Neural crest cell (in vitro differentiated cells): ENCODE results near the gene DACH1. TPM values are rescaled to one million over a fixed set of nuclear protein-coding genes. Genes with fewer than 3 reads are reported as not detected.

Experiments used
- DNase-seq: peaks from one replicate; pipeline ENCODE4 v3.0.0; 2021; ENCODE audit warnings: low read depth, mixed read lengths, low spot score
- H3K27ac Mint-ChIP-seq: one replicate; pipeline ENCODE4 v1.8.0; 2021; ENCODE audit warnings: mild to moderate bottlenecking, mixed read lengths; ENCODE audit not compliant: unreplicated experiment
- H3K27me3 Mint-ChIP-seq: 2 replicates; pipeline ENCODE4 v1.8.0; 2021; ENCODE audit warnings: low read depth, mild to moderate bottlenecking, mixed read lengths
- H3K36me3 Mint-ChIP-seq: 2 replicates; pipeline ENCODE4 v1.8.0; 2021; ENCODE audit warnings: low read depth, mild to moderate bottlenecking, mixed read lengths
- H3K4me1 Mint-ChIP-seq: 2 replicates; pipeline ENCODE4 v1.8.0; 2021; ENCODE audit warnings: mixed read lengths
- H3K4me3 Mint-ChIP-seq: one replicate; pipeline ENCODE4 v1.8.0; 2021; ENCODE audit warnings: mild to moderate bottlenecking, mixed read lengths
- H3K9me3 Mint-ChIP-seq: 2 replicates; pipeline ENCODE4 v1.8.0; 2021; ENCODE audit warnings: mixed read lengths
- total RNA-seq: library from RNA; stranded (reverse); gene quantifications from 2 replicates; pipeline ENCODE4 v1.2.1, GENCODE V29; 2021
- TF ChIP-seq, protein P1 (sequence below): fragments of 200-600 bp; sonication (generic); conservative IDR thresholded peaks from 2 replicates; pipeline ENCODE4 v1.5.0; 2021; ENCODE audit warnings: antibody characterized with exemption, mild to moderate bottlenecking

The DACH1 gene
- total RNA-seq, 1 donor from 2014 or later, result 23.7 TPM

DNA sequence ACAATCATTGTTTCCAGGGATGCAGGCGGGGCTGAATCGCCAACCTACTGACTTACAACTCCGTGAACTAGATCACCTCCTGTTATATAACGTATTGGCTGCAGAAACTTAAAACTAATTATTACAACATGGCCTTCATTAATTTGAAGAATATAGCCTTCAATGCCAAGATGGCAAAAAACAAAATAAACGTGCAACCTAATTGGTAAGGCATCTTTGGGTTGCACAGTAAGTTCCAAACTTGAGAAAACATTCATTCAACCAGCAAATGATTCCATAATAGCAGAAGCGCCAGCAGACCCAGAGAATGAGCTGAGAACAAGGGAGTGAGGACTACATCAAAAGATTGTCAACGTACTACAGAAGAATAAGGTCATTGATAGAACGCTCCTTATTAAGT is 39.8 kb downstream of the DACH1 start:
- Mint-ChIP-seq H3K4me1 (peaks cover 35% of the 10 kb centered on the region), H3K4me3 (no peak overlapping the region), H3K27me3 (no peaks in the 10 kb centered on the region), H3K9me3 (peaks cover 3% of the 10 kb centered on the region), H3K36me3 (peaks cover 3% of the 10 kb centered on the region), H3K27ac (no peak overlapping the region)
- no peak for DNase-seq
- TF ChIP-seq, protein P1, sequence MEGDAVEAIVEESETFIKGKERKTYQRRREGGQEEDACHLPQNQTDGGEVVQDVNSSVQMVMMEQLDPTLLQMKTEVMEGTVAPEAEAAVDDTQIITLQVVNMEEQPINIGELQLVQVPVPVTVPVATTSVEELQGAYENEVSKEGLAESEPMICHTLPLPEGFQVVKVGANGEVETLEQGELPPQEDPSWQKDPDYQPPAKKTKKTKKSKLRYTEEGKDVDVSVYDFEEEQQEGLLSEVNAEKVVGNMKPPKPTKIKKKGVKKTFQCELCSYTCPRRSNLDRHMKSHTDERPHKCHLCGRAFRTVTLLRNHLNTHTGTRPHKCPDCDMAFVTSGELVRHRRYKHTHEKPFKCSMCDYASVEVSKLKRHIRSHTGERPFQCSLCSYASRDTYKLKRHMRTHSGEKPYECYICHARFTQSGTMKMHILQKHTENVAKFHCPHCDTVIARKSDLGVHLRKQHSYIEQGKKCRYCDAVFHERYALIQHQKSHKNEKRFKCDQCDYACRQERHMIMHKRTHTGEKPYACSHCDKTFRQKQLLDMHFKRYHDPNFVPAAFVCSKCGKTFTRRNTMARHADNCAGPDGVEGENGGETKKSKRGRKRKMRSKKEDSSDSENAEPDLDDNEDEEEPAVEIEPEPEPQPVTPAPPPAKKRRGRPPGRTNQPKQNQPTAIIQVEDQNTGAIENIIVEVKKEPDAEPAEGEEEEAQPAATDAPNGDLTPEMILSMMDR, result no peak

DNA sequence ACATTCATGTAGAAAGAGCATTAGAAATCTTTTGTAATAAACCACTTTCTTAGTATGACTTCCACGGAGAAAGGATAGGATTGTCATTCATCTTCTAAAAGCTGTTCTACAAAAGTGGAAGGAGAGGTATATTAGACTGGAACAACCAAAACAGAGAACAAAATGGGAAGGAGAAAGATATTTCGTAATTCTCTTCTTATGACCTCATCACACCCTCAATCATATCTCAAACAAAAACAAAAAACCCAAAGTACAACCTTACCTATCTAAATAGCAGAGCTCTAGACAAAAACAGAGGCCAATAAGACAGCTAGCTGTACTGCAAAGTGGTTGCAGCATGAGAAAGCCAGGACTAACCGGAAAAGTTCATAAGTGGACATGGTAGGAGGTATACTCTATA is 46.3 kb downstream of the DACH1 start:
- no peak for DNase-seq
- H3K9me3 Mint-ChIP-seq, result peaks cover 7% of the 10 kb centered on the region
- peaks cover 16% of the 10 kb centered on the region for H3K36me3 Mint-ChIP-seq
- no peaks in the 10 kb centered on the region for H3K27me3 Mint-ChIP-seq
- no peak overlapping the region for H3K4me3 Mint-ChIP-seq
- H3K27ac Mint-ChIP-seq, result no peak overlapping the region
- H3K4me1 Mint-ChIP-seq, result no peaks in the 10 kb centered on the region
- TF ChIP-seq, protein P1, result no peak

DNA sequence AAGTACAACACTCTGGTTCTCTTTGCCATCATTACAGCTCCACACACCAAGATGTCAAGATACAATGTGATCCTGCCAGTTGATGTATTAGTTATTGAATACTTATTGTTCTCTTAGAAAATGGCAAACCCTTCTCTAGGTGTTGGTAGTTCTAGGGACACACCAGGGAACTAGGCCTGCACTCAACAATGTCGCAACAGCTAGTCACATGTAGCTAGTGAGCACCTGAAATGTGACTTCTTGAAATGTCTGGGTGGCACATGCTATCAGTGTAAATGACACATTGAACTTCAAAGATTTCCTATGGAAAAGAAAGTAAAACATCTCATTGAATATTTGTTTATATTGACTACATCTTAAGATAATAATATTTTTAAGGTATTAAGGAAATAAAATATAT is 49.7 kb downstream of the DACH1 start:
- no peak for DNase-seq
- H3K4me1 Mint-ChIP-seq, result peaks cover 5% of the 10 kb centered on the region
- no peaks in the 10 kb centered on the region for H3K27me3 Mint-ChIP-seq
- peaks cover 16% of the 10 kb centered on the region for H3K36me3 Mint-ChIP-seq
- H3K27ac Mint-ChIP-seq, result no peak overlapping the region
- TF ChIP-seq, protein P1, result no peak
- no peak overlapping the region for H3K4me3 Mint-ChIP-seq
- H3K9me3 Mint-ChIP-seq, result peaks cover 7% of the 10 kb centered on the region

DNA sequence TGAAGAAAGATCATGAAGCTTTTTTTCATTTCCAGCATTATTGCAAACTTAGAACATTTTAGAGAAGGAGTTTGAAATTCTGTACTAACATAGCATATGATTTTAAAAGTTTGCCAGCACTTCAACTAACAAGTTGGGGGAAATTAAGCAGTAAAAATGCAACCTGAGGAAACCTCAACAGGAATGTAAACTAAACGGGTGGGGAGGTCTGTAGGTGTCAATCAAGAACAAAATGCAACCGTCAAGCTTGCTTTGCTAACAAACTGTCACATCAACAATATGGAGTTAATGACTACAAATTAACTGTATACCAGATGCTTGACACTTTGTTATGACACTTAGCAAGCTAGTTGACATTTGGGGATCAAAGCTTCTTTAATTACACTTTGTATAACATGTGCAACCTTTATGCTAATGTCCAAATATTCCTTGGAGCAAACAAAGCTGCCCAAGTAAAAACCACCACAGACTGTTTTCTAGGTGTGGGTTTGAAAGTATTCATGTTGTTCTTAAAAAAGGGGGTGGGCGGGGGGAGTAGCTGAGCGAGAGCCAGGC is 52.1 kb downstream of the DACH1 start:
- Mint-ChIP-seq H3K9me3 (peaks cover 4% of the 10 kb centered on the region), H3K4me1 (peaks cover 5% of the 10 kb centered on the region), H3K36me3 (peaks cover 13% of the 10 kb centered on the region), H3K4me3 (no peak overlapping the region), H3K27me3 (no peaks in the 10 kb centered on the region), H3K27ac (no peak overlapping the region)
- DNase-seq, result no peak
- TF ChIP-seq, protein P1, result no peak

DNA sequence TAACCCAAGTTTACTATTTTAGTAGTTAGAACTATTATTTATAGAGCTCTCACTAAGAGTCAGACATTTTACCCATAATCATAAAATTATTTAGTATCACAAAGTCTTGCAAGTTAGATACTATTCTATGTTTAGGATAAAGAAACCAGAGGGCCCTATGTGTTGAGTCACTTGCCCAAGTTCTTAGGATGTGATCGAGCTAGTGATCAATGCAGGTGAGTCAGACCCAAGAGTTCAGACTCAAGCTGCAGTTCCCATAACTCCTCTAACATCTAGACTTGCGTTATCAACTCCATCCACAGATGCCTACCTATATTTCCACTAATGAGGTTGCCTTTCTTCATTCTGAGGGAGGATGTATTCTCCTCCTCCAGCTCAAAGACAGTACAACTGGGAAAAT is 53.8 kb downstream of the DACH1 start:
- Mint-ChIP-seq H3K4me3 (no peak overlapping the region), H3K4me1 (peaks cover 5% of the 10 kb centered on the region), H3K27me3 (no peaks in the 10 kb centered on the region), H3K27ac (no peak overlapping the region), H3K9me3 (peaks cover 2% of the 10 kb centered on the region), H3K36me3 (peaks cover 1% of the 10 kb centered on the region)
- no peak for DNase-seq
- TF ChIP-seq, protein P1, result no peak
